GM10266 (cell line): Measurements from ENCODE around the gene CRLF1.

Experiments
- DNase-seq: peaks from one replicate; pipeline ENCODE4 v3.0.0; 2012; ENCODE audit errors: extremely low spot score
- TF ChIP-seq, protein P1 (sequence below): IDR thresholded peaks from 2 replicates; pipeline ENCODE4 v1.5.1; 2012; ENCODE audit warnings: mild to moderate bottlenecking, low read depth; ENCODE audit not compliant: control insufficient read depth, insufficient read depth; ENCODE audit errors: missing control alignments

Gene CRLF1, protein sequence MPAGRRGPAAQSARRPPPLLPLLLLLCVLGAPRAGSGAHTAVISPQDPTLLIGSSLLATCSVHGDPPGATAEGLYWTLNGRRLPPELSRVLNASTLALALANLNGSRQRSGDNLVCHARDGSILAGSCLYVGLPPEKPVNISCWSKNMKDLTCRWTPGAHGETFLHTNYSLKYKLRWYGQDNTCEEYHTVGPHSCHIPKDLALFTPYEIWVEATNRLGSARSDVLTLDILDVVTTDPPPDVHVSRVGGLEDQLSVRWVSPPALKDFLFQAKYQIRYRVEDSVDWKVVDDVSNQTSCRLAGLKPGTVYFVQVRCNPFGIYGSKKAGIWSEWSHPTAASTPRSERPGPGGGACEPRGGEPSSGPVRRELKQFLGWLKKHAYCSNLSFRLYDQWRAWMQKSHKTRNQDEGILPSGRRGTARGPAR

DNA sequence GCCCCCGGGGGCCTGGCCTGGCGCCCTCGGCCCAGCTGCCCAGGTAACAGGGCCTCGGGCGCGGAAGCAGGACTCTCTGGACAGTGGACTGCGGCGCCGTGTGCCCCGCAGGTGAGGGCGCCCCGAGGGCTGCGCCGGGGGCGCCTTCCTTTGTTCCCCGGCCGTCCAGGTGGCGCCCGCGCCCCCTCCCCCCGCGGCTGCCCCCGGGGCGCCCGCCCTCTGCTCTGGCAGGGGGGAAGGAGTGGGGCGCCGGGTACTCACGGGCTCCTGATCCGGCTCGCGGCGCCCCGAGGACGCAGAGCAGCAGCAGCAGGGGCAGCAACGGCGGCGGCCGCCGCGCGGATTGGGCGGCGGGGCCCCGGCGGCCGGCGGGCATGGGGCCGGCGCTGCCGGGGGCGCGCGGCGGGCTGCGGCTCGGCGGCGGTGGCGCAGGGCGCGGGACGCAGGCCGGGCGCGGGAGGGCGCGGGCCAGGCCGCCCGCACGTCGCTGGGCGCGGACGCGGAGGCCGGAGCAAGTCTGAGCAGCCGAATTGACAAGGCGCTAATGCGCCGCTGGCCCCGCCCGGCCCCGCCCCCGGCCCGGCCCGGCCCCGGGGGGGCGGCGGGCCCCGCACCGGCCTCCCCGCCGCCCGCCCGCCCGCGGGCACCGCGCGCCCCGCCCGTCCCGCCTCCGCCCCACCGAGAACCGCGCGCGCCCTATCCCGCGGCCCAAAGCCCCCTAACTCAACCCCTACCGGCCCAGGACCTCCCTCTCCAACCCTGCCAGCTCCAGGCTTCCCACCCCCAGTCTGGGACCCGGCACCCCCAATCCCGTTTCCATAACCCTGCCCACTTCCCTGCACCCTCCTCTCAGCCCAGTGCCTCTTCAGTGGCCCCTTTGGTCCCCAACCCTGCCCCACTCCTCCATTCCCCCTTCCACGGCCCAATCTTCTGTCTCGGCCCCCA, at the start of gene CRLF1:
TSS of gene CRLF1 (minus strand) at position 519 of the 945 bp plus-strand sequence. CDS start at position 376, 143 bp downstream.
- DNase-seq, result no peak
- TF ChIP-seq, protein P1, sequence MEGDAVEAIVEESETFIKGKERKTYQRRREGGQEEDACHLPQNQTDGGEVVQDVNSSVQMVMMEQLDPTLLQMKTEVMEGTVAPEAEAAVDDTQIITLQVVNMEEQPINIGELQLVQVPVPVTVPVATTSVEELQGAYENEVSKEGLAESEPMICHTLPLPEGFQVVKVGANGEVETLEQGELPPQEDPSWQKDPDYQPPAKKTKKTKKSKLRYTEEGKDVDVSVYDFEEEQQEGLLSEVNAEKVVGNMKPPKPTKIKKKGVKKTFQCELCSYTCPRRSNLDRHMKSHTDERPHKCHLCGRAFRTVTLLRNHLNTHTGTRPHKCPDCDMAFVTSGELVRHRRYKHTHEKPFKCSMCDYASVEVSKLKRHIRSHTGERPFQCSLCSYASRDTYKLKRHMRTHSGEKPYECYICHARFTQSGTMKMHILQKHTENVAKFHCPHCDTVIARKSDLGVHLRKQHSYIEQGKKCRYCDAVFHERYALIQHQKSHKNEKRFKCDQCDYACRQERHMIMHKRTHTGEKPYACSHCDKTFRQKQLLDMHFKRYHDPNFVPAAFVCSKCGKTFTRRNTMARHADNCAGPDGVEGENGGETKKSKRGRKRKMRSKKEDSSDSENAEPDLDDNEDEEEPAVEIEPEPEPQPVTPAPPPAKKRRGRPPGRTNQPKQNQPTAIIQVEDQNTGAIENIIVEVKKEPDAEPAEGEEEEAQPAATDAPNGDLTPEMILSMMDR, result no peak

DNA sequence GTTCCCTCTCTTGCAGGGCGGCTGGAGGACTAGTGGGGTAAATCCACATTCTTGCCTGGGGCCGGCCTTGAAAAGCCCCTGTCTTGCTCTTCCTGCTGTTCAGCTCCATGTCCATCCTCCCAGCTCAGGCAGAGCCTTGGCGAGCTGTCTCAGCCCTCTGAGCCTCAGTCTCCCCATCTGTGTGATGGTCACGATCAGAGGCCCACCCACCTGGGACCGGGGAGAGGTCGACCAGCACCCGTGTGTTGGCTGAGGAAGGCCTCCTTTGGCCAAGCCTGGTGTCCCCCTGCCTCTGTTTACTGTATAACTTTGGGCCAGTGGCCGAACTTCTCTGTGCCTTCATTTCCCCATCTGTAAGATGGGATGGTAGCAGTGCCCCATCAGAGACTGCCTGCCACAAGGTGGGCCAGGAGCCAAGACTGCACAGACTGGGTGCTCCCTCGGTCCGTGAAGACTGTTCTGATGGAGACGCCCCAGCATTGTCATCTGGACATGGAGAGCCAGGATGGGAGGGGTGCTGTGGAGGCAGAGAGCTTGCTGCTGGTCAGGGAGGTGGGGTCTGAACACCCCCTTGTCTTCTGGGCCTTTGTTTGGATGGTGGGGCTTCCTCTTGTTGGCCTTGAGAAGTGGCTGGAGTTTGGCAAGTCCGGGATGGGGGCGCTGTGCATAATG, 48.7 kb upstream of the CRLF1 start:
- TF ChIP-seq, protein P1, result no peak
- no peak for DNase-seq

DNA sequence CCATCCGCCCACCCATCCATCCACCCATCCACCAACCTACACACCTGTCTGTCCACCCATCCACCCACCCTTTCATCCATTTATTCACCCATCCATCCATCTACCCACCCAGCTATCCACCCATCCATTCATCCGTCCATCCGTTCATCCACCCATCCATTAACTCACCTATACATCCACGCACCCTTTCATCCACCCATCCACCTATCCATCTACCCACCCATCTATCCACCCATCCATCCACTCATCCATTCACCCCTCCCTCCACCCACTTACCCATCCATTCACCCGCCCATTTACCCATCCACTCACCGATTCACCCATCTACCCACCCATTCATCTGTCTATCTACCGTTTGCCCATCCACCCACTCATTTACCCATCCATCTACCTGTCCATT, 47.9 kb upstream of the CRLF1 start:
- no peak for DNase-seq
- TF ChIP-seq, protein P1, result no peak

DNA sequence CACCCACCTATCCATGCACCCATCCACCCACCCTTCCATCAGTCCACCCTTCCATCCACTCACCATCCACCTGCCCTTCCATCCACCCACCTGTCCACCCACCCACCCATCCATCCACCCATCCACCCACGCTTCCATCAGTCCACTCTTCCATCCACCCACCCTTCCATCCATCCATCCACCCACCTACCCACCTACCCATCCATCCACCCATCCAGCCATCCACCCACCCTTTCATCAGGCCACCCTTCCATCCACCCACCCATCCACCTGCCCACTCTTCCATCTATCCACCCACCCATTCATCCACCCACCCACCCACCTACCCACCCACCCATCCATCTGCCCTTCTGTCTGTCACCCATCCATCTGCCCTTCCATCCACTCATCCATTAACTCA, 47.3 kb upstream of the CRLF1 start:
- DNase-seq, result no peak
- TF ChIP-seq, protein P1, result no peak

DNA sequence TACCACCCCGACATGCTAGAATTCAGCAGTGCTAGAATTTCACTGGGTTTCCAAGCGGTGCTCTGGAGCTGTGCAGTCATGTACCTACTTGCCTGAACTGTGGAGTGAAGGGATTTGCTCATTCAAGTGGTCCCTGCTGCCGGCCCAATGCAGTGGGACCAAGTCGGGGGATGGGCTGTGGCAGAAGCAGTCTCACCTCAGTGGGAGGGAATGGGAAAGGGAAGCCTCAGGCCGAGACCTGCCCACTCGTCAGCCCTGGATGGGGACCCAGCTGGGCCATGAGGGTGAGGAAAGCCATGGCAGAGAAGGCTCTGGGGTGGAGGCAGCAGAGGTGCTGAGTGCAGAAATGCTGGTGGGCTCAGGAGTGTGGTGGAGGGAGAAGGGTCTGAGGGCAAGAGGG, 45.1 kb upstream of the CRLF1 start:
- TF ChIP-seq, protein P1, result no peak
- DNase-seq, result no peak

DNA sequence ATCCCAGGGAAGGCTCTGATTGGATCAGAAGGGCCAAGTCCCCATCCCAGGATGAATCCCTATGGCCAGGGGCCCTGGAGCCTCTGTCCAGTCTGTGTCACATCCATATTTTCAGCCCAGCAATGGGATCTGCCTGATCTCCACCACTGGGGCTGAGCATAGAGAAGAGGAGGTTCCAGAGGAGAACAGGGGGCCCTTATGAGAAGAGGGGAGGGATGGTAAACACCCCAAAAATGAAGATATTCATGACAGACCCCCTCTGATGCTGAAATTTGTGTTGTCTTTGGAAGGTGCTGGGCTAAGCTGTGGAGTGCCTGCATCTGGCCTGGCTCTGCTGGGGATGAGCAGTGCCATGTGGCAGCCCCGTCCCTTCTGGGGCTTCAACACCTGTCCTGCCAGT, 44.7 kb upstream of the CRLF1 start:
- TF ChIP-seq, protein P1, result no peak

More for the DNA sequence above, 44.7 kb upstream of the CRLF1 start:
- DNase-seq, result no peak
